CD4-positive, alpha-beta T cell treated with Interleukin-10 for 1 hour (primary cell): Measurements from ENCODE around the gene RECQL.
A peak's percentile ranks its signal among the peaks of the same experiment; 100 is the strongest.
"Not testable (repeated sequence)": the region's sequence is repeated elsewhere in the genome, so short reads cannot be mapped to it uniquely, and the experiment has no call there.

Experiments
- DNase-seq: peaks from one replicate; pipeline ENCODE4 v3.0.0-alpha.2; 2020

RECQL gene

DNA sequence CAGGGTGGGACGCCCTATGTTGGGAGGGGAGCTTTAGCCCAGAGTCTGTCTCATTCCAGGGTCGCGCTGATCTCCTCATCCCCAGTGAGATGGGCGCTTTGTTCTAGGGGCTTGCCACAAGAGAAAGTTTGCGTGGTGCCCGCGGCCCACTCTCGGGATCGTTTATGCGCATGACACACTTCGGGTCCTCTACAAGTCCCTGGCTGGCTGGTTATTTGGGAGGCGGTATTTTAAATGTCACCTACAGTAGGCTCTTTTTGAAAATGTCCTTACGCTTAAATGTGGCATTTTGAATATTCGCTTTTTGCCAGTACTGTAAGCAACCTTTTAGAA lies 695 bp upstream of the RECQL start:
- DNase-seq, result peak; percentile 42

DNA sequence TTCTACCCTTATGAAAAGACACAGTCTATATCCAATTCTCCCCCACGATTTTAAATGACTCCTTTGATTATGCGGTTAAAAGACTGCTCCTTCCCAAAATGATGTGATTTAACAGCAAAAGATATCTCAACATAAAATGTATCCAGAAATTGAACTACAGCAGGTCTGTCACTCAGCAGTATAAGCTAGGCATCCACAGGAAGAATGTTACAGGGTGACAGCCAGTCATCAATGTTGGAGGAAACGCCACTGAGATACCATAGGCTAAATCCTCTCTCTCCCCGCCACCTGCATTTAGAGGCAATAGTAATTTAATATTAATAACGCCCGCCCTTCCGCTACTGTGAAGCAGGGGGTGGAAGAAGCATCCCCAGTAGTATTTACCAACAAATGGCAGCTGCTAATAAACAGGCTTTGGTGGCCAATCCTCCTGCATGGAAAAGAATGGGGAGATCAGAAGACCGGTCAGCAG lies 613 bp downstream of the RECQL start:
- DNase-seq, result no peak

DNA sequence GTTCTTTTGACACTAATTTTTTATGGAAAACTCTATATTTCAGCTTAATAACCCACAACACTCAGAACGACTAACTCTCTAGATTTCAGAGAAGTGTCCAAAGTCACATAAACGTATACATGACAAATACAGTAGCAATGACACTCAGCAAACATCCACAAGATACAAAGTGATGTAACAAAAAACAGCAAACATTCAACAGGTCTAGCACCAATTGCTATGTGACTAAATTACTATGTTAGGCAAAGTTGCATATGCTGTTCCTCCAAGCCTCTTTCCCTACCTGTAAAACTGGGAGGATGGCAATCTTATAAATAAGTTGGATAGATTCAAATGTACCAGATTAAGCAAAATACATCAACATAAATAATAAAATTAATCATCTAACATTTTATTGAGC lies 1.7 kb downstream of the RECQL start:
- DNase-seq, result no peak

DNA sequence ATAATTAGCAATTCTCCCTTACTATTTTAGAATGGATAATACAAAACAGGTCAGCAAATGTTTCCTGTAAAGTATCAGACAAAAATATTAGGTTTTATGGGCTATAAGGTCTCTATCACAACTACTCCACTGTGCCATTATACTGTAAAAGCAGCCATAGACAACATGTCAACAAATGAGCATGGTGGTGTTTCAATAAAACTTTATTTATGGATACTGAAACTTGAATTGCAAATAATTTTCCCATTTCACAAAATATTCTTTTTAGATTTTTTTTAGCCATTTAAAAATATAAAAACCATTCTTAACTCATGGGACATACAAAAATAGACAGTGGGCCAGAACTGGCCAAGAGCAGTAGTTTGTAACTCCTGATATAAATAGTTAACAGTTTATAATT lies 15.4 kb downstream of the RECQL start:
- no peak for DNase-seq

DNA sequence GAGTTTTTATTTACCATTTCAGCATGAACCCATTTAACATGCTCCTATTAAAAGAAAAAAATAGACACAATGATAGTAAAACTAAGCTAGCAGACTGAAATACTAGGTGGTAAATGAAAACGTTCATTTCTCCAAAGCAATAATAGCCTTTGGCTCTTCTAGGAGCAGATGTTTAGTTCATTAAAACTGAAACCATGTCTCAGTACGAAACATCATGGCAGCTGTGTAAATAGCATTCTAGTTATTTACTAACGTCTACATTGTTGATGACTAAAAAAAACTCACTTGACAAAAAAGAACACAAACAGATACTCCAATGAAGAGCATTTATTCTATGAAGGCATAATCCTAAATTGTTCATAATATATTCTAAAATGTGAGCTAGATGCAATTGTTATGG lies 17.9 kb downstream of the RECQL start:
- no peak for DNase-seq

DNA sequence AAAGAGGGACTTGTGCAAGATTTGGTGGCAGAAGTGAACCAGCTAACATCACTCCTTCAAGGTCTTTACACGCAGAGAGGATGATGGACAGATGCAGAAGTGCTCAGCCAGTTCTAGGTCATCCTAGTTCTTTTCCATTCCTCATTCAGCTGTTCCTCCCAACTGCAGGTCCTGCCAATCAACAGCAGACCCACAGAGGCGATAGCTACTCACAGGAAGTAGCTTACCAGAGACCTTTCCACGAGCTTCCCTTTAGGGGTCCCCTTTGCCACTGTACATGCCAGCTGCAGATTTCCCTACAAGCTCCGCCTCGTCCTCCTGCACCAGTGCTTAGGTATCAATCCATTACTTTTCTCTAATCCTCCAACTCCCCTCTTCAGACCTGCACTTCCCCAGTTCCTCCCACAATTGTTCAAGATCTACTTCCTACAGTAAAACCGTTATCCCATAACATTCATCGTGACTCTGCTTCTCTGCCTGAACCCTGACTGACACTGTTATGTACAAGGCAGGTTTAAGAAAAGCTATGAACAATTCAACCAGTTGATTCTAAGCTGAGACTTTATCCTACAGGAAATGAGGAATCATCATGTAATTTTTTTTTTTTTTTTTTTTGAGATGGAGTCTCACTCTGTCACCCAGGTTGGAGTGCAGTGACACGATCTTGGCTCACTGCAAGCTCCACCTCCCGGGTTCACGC lies 22.5 kb downstream of the RECQL start:
- no peak for DNase-seq

DNA sequence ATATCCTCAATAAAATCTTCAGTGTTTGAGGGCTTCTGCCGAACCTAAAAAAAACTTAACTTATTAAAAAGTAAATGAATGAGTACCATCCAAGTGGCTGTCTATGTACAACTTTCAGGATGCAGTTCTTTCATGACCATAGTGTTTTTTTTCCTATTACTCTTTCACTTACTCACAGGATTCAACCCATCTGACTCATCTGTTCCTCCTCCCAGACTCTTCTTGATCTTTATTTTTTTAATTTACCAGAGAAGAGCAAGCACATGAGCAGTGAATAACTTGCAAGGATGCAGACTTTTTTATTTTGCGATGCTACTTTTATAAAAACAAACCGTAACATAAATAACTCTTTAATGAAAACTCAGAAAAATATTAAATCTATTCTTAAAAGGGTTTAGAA lies 24.5 kb downstream of the RECQL start:
- DNase-seq, result no peak

DNA sequence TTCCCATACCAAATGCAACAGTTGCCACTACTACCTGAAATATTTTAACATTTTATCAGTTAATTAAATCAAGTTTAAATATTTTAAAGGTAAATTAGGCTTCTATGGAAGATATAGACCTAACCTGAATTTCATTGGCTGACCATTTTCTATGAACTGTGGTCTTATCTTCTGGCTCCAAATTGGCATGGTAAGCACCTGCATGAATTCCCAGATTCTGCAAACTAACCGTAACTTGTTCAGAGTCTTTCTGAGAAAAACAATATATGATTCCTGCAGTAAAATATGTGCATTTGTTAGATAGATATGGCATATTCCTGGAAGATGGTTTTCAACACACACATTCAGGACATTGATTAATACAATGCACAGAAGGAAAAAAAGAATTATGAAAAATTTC lies 25.9 kb downstream of the RECQL start:
- DNase-seq, result no peak

DNA sequence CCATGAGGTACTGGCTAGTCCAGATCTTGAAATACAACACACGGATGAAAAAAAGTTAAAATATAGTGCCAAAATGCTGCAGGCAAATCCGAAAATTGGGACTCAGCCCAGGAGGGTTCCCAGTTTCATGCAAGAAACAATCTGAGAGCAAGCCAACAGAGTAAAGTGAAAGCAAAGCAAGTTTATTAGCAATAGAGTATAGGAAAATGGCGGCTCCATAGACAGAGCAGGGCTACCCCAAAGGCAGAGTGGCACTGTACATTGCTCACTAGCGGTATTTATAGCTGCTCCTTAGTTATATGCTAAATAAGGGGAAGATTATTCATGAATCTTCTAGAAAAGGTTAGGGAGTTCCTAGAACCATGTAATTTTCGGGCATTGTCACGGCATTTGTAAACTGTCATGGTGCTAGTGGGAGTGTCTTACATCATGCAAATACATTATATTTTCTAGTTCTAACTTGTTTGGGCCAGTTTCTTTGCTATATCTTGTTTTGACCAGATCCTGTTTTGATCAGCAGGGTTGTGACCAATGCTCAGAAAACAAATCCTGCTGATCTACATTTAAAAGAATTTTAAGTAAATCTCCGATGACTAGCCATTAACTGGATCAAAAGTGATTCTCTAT lies 29.1 kb downstream of the RECQL start:
- DNase-seq, result no peak

DNA sequence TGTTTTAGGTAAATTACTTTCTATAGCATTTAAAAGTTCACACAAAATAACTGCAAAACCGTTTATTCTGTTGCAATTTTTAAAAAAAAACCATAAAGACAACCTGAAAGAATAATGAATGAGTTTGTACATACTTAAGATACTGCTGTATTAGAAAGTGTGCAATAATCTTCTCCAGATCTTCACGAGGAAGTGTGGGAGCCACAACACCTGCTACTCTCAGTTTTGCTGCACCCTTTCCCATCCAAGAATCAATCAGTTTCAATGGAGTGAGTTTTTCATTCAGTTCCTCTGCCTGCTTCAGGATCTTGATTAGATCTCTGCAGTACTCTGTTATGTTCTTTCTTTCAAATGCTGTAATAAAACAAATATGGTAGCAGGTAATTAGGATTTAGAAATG lies 30.1 kb downstream of the RECQL start:
- DNase-seq, result no peak

DNA sequence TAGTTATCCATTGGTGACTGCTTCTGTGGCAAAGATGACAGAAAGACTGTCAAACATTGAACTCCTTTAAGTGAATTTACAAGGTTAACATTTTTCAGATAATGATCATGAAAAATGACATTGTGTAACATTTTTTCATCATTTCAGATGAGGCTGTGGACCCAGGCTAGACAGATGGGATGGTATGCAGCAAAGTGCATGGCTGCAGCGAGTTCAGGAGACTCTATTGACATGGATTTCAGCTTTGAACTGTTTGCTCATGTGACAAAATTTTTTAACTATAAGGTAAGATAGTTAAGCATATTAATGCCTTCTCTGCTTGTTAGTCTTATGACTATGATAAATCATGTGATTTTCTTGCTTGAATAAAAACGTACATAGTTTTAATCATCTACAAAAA lies 34.1 kb downstream of the RECQL start:
- not testable (repeated sequence) for DNase-seq

DNA sequence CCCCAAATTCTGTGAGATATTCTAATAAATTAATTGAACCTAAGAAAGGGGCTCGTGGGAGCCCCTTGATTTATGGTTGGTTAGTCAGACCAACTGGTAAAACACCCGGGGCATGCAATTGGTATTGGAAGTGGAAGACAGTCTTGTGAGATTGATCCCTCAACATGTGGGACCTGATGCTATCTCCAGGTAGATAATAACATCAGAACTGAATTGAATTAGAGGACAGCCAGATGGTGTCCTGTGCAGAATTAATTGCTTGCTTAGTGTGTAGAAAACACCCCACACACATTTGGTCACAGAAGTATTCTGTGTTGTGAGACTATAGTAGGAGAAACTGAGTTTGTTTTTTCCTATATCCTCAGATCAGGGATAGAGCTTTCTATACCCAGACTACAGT lies 42.0 kb downstream of the RECQL start:
- DNase-seq, result no peak

DNA sequence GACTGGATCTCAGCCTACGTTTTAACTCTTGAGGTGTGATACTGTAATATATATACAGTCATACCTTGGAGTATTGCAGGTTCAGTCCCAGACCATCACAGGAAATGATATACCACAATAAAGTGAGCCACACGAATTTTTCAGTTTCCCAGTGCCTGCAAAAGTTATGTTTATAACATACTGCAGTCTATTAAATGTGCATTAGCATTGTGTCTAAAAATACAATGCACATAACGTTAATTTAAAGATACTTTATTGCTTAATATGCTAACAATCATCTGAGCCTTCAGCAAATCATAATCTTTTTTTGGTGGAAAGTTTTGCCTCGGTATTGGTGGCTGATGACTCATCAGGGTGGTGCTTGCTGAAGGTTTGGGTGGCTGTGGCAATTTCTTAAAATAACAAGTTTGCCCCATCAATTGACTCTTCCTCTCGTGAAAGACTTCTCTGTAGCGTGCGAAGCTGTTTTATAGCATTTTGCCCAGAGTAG lies 45.1 kb downstream of the RECQL start:
- DNase-seq, result peak; percentile 69

DNA sequence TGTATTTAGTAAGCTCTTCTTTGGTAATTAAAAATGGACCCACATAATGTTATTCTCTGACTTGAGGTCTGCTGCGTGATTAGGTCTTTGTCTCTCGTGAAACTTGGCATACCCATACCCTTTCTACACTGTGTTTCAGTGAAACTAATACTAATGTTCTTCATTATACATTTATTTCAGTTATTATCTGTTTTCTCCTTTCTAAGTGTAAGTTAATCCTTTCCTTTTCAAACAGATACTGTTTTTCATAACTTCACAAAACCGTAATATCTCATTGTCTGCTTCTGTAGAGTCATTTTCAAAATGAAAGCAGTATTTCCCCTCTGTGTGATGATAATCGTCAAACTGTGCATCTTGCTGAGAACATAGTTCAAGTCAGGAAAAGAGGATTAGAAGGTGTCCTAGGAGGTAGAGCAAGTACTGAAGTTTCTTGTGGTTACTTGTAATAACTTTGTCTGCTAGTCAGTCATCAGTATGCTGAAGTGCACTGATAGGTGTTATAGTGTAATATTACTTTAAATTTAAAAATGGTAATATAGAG lies 48.1 kb downstream of the RECQL start:
- DNase-seq, result peak; percentile 51

DNA sequence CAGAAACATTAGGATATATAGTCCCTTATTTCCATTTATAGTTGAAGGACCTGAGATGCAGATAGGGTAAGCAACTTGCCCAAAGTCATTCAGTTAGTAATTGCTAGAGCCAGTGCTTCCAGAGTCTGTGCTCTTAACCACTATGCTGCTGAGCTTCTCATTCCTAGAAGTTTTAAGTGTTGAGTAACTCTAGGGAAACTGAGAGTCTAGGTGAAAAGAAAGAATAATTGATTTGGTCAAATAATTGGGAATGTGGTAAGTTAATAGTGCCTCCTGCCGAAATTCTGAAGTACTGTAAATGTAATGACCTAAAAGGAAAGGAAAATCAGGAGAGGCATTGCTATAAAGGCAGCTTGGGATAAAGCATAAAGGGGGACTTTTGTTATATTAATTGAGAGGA lies 49.9 kb downstream of the RECQL start:
- no peak for DNase-seq

DNA sequence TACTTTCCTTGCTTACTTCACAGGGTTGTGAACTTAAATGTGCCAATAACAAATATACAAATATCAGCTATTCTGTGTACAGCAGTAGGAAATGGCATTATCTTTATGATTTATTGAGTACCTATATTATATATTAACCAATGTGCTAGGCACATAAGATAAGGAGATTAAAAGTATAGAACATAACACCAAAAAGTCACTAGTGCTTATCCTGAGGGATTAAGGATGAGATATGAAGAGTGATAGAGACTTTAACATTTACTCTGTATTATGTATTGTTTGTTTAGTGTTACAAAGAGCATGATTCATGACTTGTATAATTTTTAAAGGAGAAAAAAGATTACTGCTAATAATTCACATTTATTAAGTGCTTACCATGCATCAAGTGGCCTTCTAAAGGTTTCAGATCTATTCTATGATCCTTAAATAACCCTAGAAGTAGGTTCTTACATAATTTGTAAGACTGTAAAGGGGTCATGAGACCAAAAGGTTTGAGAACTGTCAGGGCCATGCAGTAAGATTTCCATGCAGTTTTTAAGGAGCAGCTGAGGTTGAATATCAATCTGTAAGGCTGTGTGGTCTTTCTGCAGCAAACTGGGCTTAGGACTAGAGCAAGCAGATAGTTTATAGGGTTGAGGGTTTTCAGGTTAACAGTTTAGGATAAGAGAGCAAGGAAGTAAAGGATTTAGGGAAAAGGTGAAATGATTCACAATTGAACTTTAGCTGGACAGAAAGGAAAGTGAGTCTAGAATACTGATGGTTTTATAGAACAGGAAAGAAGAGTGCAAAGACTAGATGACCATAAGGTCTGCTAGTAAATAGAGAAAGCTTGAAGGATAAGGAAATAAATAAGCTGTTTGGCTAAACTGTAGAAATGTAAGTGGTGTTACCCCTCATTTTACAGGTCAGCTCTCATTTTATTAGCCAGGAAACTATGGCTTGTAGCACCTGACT lies 57.0 kb downstream of the RECQL start:
- DNase-seq, result no peak

DNA sequence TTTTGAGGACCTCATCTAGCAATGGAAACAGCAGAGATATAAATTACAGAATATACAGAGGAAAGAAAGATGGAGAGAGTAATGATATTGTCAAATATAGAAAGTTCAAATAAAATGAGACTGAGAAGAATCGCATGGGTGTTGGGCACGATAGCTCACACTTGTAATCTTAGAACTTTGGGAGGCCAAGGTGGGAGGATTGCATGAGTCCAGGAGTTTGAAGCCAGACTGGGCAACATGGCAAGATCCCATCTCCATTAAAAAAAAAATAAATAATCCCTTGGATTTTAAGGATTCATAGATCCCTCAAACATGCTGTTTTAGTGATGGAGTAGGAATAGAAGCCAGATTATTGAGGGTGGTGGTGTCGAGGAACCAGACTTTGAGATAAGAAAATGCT lies 62.1 kb downstream of the RECQL start:
- no peak for DNase-seq

DNA sequence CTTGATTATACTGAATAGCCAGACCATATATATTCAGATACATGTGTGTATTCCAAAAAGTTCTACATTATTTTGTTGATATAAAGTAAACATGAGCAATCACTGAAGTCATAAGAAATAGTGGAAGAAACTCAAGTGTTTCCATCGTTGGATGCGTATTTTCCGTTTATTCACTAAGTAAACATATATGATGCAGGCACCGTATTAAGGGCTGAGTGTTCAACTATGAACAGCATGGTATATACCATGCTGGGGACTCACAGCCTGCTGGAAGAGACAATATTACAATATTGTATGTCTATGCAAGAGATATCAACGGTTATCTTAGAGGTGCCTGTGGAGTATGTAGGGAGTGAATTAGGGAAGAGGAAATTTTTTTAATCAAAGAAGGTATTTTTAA lies 62.8 kb downstream of the RECQL start:
- no peak for DNase-seq

DNA sequence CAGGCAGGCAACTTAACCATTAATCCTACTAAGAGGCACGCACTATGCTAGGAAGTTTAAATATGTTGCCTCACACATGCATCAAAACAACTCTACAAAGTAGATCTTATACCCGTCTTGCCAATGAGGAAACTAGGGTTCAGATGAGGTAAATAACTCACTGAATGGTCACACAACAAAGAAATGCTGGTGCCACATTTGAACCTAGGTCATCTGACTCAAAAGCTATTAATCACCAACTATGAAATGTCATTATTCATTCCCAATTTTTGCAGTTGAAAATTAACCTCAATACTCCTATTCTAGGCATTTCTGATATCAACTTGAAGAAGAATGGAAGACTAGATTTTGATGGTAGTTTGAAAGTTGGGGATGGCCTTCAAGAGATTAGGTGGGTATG lies 66.7 kb downstream of the RECQL start:
- DNase-seq, result no peak

DNA sequence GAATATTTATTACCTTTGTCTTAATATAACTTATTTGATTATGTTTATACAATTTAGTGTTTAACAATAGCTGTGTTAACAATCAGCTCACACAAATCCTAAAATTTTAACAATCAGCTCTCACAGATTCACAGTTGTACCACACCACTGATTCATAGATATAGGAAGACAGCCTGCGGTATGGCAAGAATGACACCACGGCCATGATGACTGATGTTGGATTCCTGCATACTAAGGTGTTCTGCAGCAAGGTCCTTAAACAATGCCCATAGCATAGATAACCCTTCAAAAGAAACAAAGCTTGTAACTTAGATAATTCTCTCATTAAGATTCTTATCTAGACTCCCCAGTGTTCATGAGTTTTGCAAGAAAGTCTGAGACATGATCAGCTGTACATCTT lies 67.9 kb downstream of the RECQL start:
- DNase-seq, result no peak

DNA sequence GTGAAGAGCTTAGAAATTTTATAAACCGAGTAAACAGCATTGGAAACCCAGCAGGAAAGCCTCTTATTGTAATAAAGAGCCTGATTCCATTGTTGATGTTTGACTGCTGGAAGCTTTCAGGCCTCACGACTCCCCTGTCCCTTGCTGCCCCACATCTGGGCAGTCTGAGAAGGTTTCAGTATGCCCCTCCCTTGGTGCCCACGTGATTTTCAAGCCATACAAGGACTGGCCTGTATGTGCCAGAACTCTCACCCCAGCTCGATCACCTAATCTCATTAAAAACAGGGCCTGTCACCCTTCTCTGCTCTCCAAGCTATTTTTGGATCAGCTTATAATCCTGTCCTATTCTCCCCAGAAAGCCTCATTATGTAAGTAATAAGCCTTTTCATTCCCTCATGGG lies 71.4 kb downstream of the RECQL start:
- DNase-seq, result no peak

DNA sequence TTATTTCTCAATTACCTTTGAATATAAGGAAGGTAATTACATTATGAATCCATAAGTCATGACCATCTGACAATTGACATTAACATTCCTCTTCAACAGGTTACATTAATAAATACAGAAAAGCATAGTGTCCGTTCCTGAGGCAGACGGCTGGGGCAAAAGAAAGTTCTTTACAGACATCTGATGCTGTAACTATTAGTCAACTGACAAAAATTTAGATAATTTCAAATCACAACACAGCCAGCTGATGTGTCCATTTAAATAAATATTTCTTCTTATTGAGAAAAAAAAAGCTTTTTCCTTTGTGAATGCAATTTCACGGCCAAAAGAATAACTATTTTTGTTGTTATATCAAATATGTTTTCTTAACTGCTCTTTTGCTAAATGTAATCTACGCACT lies 73.2 kb downstream of the RECQL start:
- DNase-seq, result no peak

DNA sequence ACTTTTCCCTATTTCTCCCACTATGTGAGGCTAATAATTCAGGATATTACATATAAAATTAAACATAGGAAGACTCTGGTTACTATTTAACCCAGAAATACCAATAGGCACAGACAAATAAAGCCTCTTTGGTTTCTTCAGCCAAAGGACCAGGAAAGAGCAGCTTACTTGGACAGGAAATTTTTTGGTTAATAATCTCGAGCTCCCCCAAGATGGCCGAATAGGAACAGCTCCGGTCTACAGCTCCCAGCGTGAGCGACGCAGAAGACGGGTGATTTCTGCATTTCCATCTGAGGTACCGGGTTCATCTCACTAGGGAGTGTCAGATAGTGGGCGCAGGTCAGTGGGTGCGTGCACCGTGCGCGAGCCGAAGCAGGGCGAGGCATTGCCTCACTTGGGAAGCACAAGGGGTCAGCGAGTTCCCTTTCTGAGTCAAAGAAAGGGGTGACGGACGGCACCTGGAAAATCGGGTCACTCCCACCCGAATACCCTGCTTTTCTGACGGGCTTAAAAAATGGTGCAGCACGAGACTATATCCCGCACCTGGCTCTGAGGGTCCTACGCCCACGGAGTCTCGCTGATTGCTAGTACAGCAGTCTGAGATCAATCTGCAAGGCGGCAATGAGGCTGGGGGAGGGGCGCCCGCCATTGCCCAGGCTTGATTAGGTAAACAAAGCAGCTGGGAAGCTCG lies 82.3 kb downstream of the RECQL start:
- not testable (repeated sequence) for DNase-seq
